Measurements from ENCODE around the gene ERC1.
A peak's percentile ranks its signal among the peaks of the same experiment; 100 is the strongest.
"Not testable (repeated sequence)": the region's sequence is repeated elsewhere in the genome, so short reads cannot be mapped to it uniquely, and the experiment has no call there.

The ERC1 gene

GRCh38 chr12:1117970-1118563 lies 127.0 kb downstream of the ERC1 start:
- Mint-ChIP-seq H3K36me3 (ENCODE audit: low read depth) (peaks cover 30% of the 10 kb centered on the region), H3K9me3 (no peaks in the 10 kb centered on the region), H3K4me3 (no peak overlapping the region), H3K27me3 (no peaks in the 10 kb centered on the region), H3K27ac (no peak overlapping the region), H3K4me1 (ENCODE audit: low read depth) (no peaks in the 10 kb centered on the region)
- intact Hi-C loops (cut with micrococcal nuclease) = loop anchor here (1.0 kb wide), 1 partner anchor 465 kb away; no protein-coding TSS in a partner anchor

GRCh38 chr12:1122786-1123185 lies 131.8 kb downstream of the ERC1 start:
- H3K9me3 Mint-ChIP-seq = no peaks in the 10 kb centered on the region
- H3K36me3 Mint-ChIP-seq (ENCODE audit: low read depth) = peaks cover 40% of the 10 kb centered on the region
- H3K27me3 Mint-ChIP-seq = no peaks in the 10 kb centered on the region
- H3K4me3 Mint-ChIP-seq = no peak overlapping the region
- no peak overlapping the region for H3K27ac Mint-ChIP-seq
- H3K4me1 Mint-ChIP-seq (ENCODE audit: low read depth) = no peaks in the 10 kb centered on the region
- intact Hi-C loops (cut with micrococcal nuclease) = no loop called here

GRCh38 chr12:1126091-1126490 lies 135.1 kb downstream of the ERC1 start:
- no peaks in the 10 kb centered on the region for H3K4me1 Mint-ChIP-seq (ENCODE audit: low read depth)
- H3K27me3 Mint-ChIP-seq = no peaks in the 10 kb centered on the region
- no peak overlapping the region for H3K4me3 Mint-ChIP-seq
- no peak overlapping the region for H3K27ac Mint-ChIP-seq
- H3K9me3 Mint-ChIP-seq = no peaks in the 10 kb centered on the region
- intact Hi-C loops (cut with micrococcal nuclease) = no loop called here
- peaks cover 41% of the 10 kb centered on the region for H3K36me3 Mint-ChIP-seq (ENCODE audit: low read depth)

GRCh38 chr12:1127021-1127420 lies 136.0 kb downstream of the ERC1 start:
- intact Hi-C loops (cut with micrococcal nuclease) = no loop called here
- no peaks in the 10 kb centered on the region for H3K4me1 Mint-ChIP-seq (ENCODE audit: low read depth)
- H3K27ac Mint-ChIP-seq = no peak overlapping the region
- no peaks in the 10 kb centered on the region for H3K9me3 Mint-ChIP-seq
- no peaks in the 10 kb centered on the region for H3K27me3 Mint-ChIP-seq
- no peak overlapping the region for H3K4me3 Mint-ChIP-seq
- peaks cover 42% of the 10 kb centered on the region for H3K36me3 Mint-ChIP-seq (ENCODE audit: low read depth)

GRCh38 chr12:1130164-1130563 lies 139.1 kb downstream of the ERC1 start:
- Mint-ChIP-seq H3K27ac (no peak overlapping the region), H3K36me3 (ENCODE audit: low read depth) (peaks cover 47% of the 10 kb centered on the region), H3K9me3 (no peaks in the 10 kb centered on the region), H3K4me3 (no peak overlapping the region), H3K4me1 (ENCODE audit: low read depth) (no peaks in the 10 kb centered on the region), H3K27me3 (no peaks in the 10 kb centered on the region)
- intact Hi-C loops (cut with micrococcal nuclease) = no loop called here

- H3K4me1 Mint-ChIP-seq (ENCODE audit: low read depth) = no peaks in the 10 kb centered on the region
- H3K9me3 Mint-ChIP-seq = no peaks in the 10 kb centered on the region
- H3K36me3 Mint-ChIP-seq (ENCODE audit: low read depth) = peaks cover 47% of the 10 kb centered on the region
- no peak overlapping the region for H3K4me3 Mint-ChIP-seq
- H3K27me3 Mint-ChIP-seq = no peaks in the 10 kb centered on the region
- H3K27ac Mint-ChIP-seq = no peak overlapping the region
- intact Hi-C loops (cut with micrococcal nuclease) = no loop called here
These were observed 139.5 kb downstream of the ERC1 start for GRCh38 chr12:1130571-1130970.

GRCh38 chr12:1131811-1132224 lies 140.8 kb downstream of the ERC1 start:
- H3K27me3 Mint-ChIP-seq = no peaks in the 10 kb centered on the region
- H3K4me1 Mint-ChIP-seq (ENCODE audit: low read depth) = no peaks in the 10 kb centered on the region
- no peak overlapping the region for H3K27ac Mint-ChIP-seq
- H3K9me3 Mint-ChIP-seq = no peaks in the 10 kb centered on the region
- intact Hi-C loops (cut with micrococcal nuclease) = no loop called here
- H3K4me3 Mint-ChIP-seq = no peak overlapping the region
- H3K36me3 Mint-ChIP-seq (ENCODE audit: low read depth) = peaks cover 36% of the 10 kb centered on the region

GRCh38 chr12:1132311-1132710 lies 141.3 kb downstream of the ERC1 start:
- no peaks in the 10 kb centered on the region for H3K4me1 Mint-ChIP-seq (ENCODE audit: low read depth)
- peaks cover 31% of the 10 kb centered on the region for H3K36me3 Mint-ChIP-seq (ENCODE audit: low read depth)
- intact Hi-C loops (cut with micrococcal nuclease) = no loop called here
- no peaks in the 10 kb centered on the region for H3K27me3 Mint-ChIP-seq
- H3K27ac Mint-ChIP-seq = no peak overlapping the region
- H3K4me3 Mint-ChIP-seq = no peak overlapping the region
- no peaks in the 10 kb centered on the region for H3K9me3 Mint-ChIP-seq

- no peak overlapping the region for H3K4me3 Mint-ChIP-seq
- no peak overlapping the region for H3K27ac Mint-ChIP-seq
- H3K36me3 Mint-ChIP-seq (ENCODE audit: low read depth) = peaks cover 21% of the 10 kb centered on the region
- no peaks in the 10 kb centered on the region for H3K9me3 Mint-ChIP-seq
- no peaks in the 10 kb centered on the region for H3K4me1 Mint-ChIP-seq (ENCODE audit: low read depth)
- no peaks in the 10 kb centered on the region for H3K27me3 Mint-ChIP-seq
- intact Hi-C loops (cut with micrococcal nuclease) = no loop called here
These were observed 147.7 kb downstream of the ERC1 start for GRCh38 chr12:1138691-1139090.

- intact Hi-C loops (cut with micrococcal nuclease) = not testable (repeated sequence)
These were observed 155.7 kb downstream of the ERC1 start for GRCh38 chr12:1146758-1147157.

GRCh38 chr12:1147821-1148220 lies 156.8 kb downstream of the ERC1 start:
- Mint-ChIP-seq H3K4me3 (no peak overlapping the region), H3K36me3 (ENCODE audit: low read depth) (peaks cover 26% of the 10 kb centered on the region), H3K27ac (no peak overlapping the region), H3K9me3 (no peaks in the 10 kb centered on the region), H3K4me1 (ENCODE audit: low read depth) (peaks cover 5% of the 10 kb centered on the region), H3K27me3 (no peaks in the 10 kb centered on the region)
- intact Hi-C loops (cut with micrococcal nuclease) = no loop called here

More at GRCh38 chr12:1146758-1147157, 155.7 kb downstream of the ERC1 start:
- not testable (repeated sequence) for H3K27ac Mint-ChIP-seq; H3K27me3 Mint-ChIP-seq; H3K4me1 Mint-ChIP-seq (ENCODE audit: low read depth); H3K4me3 Mint-ChIP-seq; H3K9me3 Mint-ChIP-seq
- peaks cover 23% of the 10 kb centered on the region for H3K36me3 Mint-ChIP-seq (ENCODE audit: low read depth)

- Mint-ChIP-seq H3K9me3 (no peaks in the 10 kb centered on the region), H3K4me3 (no peak overlapping the region), H3K27me3 (no peaks in the 10 kb centered on the region), H3K36me3 (ENCODE audit: low read depth) (peaks cover 22% of the 10 kb centered on the region), H3K27ac (peak overlapping the region; percentile 30), H3K4me1 (ENCODE audit: low read depth) (peaks cover 9% of the 10 kb centered on the region)
- intact Hi-C loops (cut with micrococcal nuclease) = no loop called here
These were observed 166.0 kb downstream of the ERC1 start for GRCh38 chr12:1157046-1157445.

GRCh38 chr12:1161197-1161596 lies 170.2 kb downstream of the ERC1 start:
- H3K27me3 Mint-ChIP-seq = no peaks in the 10 kb centered on the region
- peaks cover 11% of the 10 kb centered on the region for H3K36me3 Mint-ChIP-seq (ENCODE audit: low read depth)
- H3K4me1 Mint-ChIP-seq (ENCODE audit: low read depth) = peaks cover 9% of the 10 kb centered on the region
- H3K9me3 Mint-ChIP-seq = no peaks in the 10 kb centered on the region
- intact Hi-C loops (cut with micrococcal nuclease) = no loop called here
- H3K27ac Mint-ChIP-seq = no peak overlapping the region
- H3K4me3 Mint-ChIP-seq = no peak overlapping the region

GRCh38 chr12:1162081-1162760 lies 171.2 kb downstream of the ERC1 start:
- no peak overlapping the region for H3K27ac Mint-ChIP-seq
- H3K4me1 Mint-ChIP-seq (ENCODE audit: low read depth) = peaks cover 9% of the 10 kb centered on the region
- H3K9me3 Mint-ChIP-seq = no peaks in the 10 kb centered on the region
- H3K36me3 Mint-ChIP-seq (ENCODE audit: low read depth) = peaks cover 12% of the 10 kb centered on the region
- intact Hi-C loops (cut with micrococcal nuclease) = no loop called here
- H3K27me3 Mint-ChIP-seq = no peaks in the 10 kb centered on the region
- H3K4me3 Mint-ChIP-seq = no peak overlapping the region

GRCh38 chr12:1167784-1168183 lies 176.8 kb downstream of the ERC1 start:
- H3K9me3 Mint-ChIP-seq = no peaks in the 10 kb centered on the region
- peaks cover 27% of the 10 kb centered on the region for H3K36me3 Mint-ChIP-seq (ENCODE audit: low read depth)
- intact Hi-C loops (cut with micrococcal nuclease) = no loop called here
- no peak overlapping the region for H3K27ac Mint-ChIP-seq
- H3K4me3 Mint-ChIP-seq = no peak overlapping the region
- H3K27me3 Mint-ChIP-seq = no peaks in the 10 kb centered on the region
- no peaks in the 10 kb centered on the region for H3K4me1 Mint-ChIP-seq (ENCODE audit: low read depth)
